ENCODE measurements around the gene SEM1.

- TF ChIP-seq CTCF (conservative IDR thresholded peaks at IDR 0.05; ENCODE audit: low read depth, low read length): no peak
- no peak for TF ChIP-seq USF2 (IDR thresholded peaks at IDR 0.05; ENCODE audit: low read depth, low read length)
- TF ChIP-seq POLR2A (IDR thresholded peaks at IDR 0.05; ENCODE audit: low read depth, low read length): no peak
- no peak for TF ChIP-seq CEBPB (IDR thresholded peaks at IDR 0.05; ENCODE audit: low read depth, low read length)
- no peak for TF ChIP-seq FOS (IDR thresholded peaks at IDR 0.05; ENCODE audit: low read depth, low read length)
- TF ChIP-seq RAD21 (IDR thresholded peaks at IDR 0.05; ENCODE audit: low read length): no peak
- no peak for TF ChIP-seq RFX5 (IDR thresholded peaks at IDR 0.05; ENCODE audit: low read depth, low read length)
- TF ChIP-seq MAFK (IDR thresholded peaks at IDR 0.05; ENCODE audit: low read depth, low read length): no peak
- TF ChIP-seq ELK1 (IDR thresholded peaks at IDR 0.05; ENCODE audit: borderline replicate concordance, low read depth, low read length): no peak
- no peak for TF ChIP-seq BHLHE40 (IDR thresholded peaks at IDR 0.05; ENCODE audit: low read depth, low read length)
- TF ChIP-seq CHD1 (IDR thresholded peaks at IDR 0.05; ENCODE audit: low read depth, low read length): no peak
- TF ChIP-seq MXI1 (IDR thresholded peaks at IDR 0.05; ENCODE audit: borderline replicate concordance, low read depth, low read length): no peak
- TF ChIP-seq RCOR1 (IDR thresholded peaks at IDR 0.05; ENCODE audit: insufficient replicate concordance, low read length): no peak
- TF ChIP-seq SMC3 (IDR thresholded peaks at IDR 0.05; ENCODE audit: low read depth, low read length): no peak
Observed at GRCh38 chr7:96695581-96695980, 14.1 kb downstream of the SEM1 start.
